ENCODE measurements around the gene RPUSD2.

The RPUSD2 gene

DNA sequence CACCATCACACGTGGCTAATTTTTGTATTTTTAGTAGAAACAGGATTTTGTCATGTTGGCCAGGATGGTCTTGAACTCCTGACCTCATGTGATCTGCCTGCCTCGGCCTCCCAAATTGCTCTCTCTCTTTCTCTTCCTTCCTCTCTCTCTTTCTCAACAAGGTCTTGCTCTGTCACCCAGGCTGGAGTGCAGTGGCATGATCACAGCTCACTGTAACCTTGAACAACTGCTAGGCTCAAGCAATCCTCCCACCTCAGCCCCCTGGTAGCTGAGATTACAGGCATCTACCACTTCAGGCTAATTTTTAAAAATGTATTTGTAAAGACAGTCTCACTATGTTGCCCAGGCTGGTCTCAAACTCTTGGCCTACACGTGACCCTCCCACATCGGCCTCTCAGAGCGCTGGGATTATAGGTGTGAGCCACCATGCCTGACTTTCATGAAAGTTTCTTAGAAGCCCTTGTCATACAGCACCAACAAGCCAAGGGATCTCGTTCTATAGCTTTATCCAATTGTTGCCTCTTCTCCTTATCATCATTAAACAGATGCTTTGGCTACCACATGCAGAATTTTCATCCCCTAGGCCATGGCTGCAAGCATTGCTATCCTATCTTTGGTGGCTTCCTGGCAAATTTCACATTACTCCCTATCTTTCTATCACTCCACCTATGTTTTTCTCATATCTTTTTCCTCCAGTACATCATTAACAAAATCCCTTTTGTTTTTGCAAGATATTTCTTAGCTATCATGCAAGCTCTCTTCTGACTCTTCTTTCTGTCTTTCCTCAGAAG, 10.0 kb upstream of the RPUSD2 start:
- TF ChIP-seq, protein P1, sequence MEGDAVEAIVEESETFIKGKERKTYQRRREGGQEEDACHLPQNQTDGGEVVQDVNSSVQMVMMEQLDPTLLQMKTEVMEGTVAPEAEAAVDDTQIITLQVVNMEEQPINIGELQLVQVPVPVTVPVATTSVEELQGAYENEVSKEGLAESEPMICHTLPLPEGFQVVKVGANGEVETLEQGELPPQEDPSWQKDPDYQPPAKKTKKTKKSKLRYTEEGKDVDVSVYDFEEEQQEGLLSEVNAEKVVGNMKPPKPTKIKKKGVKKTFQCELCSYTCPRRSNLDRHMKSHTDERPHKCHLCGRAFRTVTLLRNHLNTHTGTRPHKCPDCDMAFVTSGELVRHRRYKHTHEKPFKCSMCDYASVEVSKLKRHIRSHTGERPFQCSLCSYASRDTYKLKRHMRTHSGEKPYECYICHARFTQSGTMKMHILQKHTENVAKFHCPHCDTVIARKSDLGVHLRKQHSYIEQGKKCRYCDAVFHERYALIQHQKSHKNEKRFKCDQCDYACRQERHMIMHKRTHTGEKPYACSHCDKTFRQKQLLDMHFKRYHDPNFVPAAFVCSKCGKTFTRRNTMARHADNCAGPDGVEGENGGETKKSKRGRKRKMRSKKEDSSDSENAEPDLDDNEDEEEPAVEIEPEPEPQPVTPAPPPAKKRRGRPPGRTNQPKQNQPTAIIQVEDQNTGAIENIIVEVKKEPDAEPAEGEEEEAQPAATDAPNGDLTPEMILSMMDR (IDR thresholded peaks at IDR 0.05; ENCODE audit: low read depth, low read length): no peak
- TF ChIP-seq EZH2phosphoT487 (IDR thresholded peaks at IDR 0.05; ENCODE audit: low read depth): no peak
- Histone ChIP-seq H4K20me1 (ENCODE audit: insufficient read depth, low read length) (no peaks in the 10 kb centered on the region), H3K27ac (ENCODE audit: low read length) (no peak overlapping the region), H2AFZ (ENCODE audit: low read depth, low read length) (no peak overlapping the region), H3K27me3 (ENCODE audit: low read depth, low read length) (no peaks in the 10 kb centered on the region), H3K9ac (ENCODE audit: low read length) (no peak overlapping the region), H3K4me3 (ENCODE audit: low read length) (no peak overlapping the region), H3K4me2 (ENCODE audit: low read length) (no peak overlapping the region), H3K79me2 (ENCODE audit: low read length) (peaks cover 9% of the 10 kb centered on the region), H3K9me3 (ENCODE audit: insufficient read depth, low read length) (no peaks in the 10 kb centered on the region), H3K4me1 (ENCODE audit: low read length) (peaks cover 12% of the 10 kb centered on the region), H3K36me3 (replicated peaks; ENCODE audit: low read depth, low read length) (peaks cover 17% of the 10 kb centered on the region)

DNA sequence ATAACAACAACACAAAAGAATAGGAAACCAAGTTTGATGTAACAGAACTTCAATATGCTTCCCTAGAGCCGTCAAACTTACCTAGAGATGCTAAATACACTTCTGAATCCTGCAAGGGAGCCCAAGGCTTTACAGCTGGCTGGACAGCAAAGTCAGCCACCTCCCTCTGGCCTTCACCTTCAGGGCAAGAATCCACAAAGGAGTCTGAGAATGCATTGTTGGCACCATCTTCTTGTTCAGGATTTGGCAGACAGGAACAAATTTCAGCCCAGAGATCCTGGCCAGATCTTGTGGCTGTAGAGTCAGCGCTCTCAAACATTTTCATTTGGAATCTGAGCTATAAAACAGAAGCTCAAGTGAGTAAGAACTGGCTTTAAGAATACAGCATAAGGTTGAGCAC, 6.4 kb upstream of the RPUSD2 start:
- TF ChIP-seq, protein P1 (IDR thresholded peaks at IDR 0.05; ENCODE audit: low read depth, low read length): no peak
- no peak for TF ChIP-seq EZH2phosphoT487 (IDR thresholded peaks at IDR 0.05; ENCODE audit: low read depth)
- Histone ChIP-seq H3K27me3 (ENCODE audit: low read depth, low read length) (no peaks in the 10 kb centered on the region), H3K27ac (ENCODE audit: low read length) (no peak overlapping the region), H3K4me3 (ENCODE audit: low read length) (no peak overlapping the region), H3K79me2 (ENCODE audit: low read length) (peaks cover 13% of the 10 kb centered on the region), H3K4me2 (ENCODE audit: low read length) (no peak overlapping the region), H3K9me3 (ENCODE audit: insufficient read depth, low read length) (no peaks in the 10 kb centered on the region), H4K20me1 (ENCODE audit: insufficient read depth, low read length) (no peaks in the 10 kb centered on the region), H3K9ac (ENCODE audit: low read length) (no peak overlapping the region), H2AFZ (ENCODE audit: low read depth, low read length) (no peak overlapping the region), H3K4me1 (ENCODE audit: low read length) (peaks cover 19% of the 10 kb centered on the region), H3K36me3 (replicated peaks; ENCODE audit: low read depth, low read length) (peaks cover 4% of the 10 kb centered on the region)

GRCh38 chr15:40563426-40563825, 5.7 kb upstream of the RPUSD2 start:
- Histone ChIP-seq H3K36me3 (replicated peaks; ENCODE audit: low read depth, low read length) (peaks cover 4% of the 10 kb centered on the region), H4K20me1 (ENCODE audit: insufficient read depth, low read length) (no peaks in the 10 kb centered on the region), H3K9ac (ENCODE audit: low read length) (no peak overlapping the region), H3K4me1 (ENCODE audit: low read length) (peaks cover 23% of the 10 kb centered on the region), H3K27me3 (ENCODE audit: low read depth, low read length) (no peaks in the 10 kb centered on the region), H3K4me3 (ENCODE audit: low read length) (no peak overlapping the region), H3K79me2 (ENCODE audit: low read length) (peaks cover 13% of the 10 kb centered on the region), H2AFZ (ENCODE audit: low read depth, low read length) (no peak overlapping the region), H3K27ac (ENCODE audit: low read length) (no peak overlapping the region), H3K4me2 (ENCODE audit: low read length) (no peak overlapping the region), H3K9me3 (ENCODE audit: insufficient read depth, low read length) (no peaks in the 10 kb centered on the region)
- TF ChIP-seq, protein P1 (IDR thresholded peaks at IDR 0.05; ENCODE audit: low read depth, low read length): no peak
- TF ChIP-seq EZH2phosphoT487 (IDR thresholded peaks at IDR 0.05; ENCODE audit: low read depth): no peak

GRCh38 chr15:40564591-40565332, 4.3 kb upstream of the RPUSD2 start, which contains the start of gene CCDC32:
TSS of gene CCDC32 (minus strand) at chr15:40565042. CDS start at chr15:40563015, 2,027 bp downstream.
- peaks cover 4% of the 10 kb centered on the region for H3K36me3 ChIP-seq (replicated peaks; ENCODE audit: low read depth, low read length)
- peak within 1 kb of the TSS; percentile 93 for H2AFZ ChIP-seq (ENCODE audit: low read depth, low read length)
- TF ChIP-seq EZH2phosphoT487 (IDR thresholded peaks at IDR 0.05; ENCODE audit: low read depth): no peak
- TF ChIP-seq, protein P1 (IDR thresholded peaks at IDR 0.05; ENCODE audit: low read depth, low read length): no peak
- peak within 1 kb of the TSS; percentile 54 for H3K27ac ChIP-seq (ENCODE audit: low read length)
- no peaks in the 10 kb centered on the region for H3K9me3 ChIP-seq (ENCODE audit: insufficient read depth, low read length)
- H3K79me2 ChIP-seq (ENCODE audit: low read length): peaks cover 20% of the 10 kb centered on the region
- H3K4me1 ChIP-seq (ENCODE audit: low read length): peaks cover 26% of the 10 kb centered on the region
- no peaks in the 10 kb centered on the region for H3K27me3 ChIP-seq (ENCODE audit: low read depth, low read length)
- H3K9ac ChIP-seq (ENCODE audit: low read length): peak within 1 kb of the TSS; percentile 88
- H3K4me2 ChIP-seq (ENCODE audit: low read length): peak within 1 kb of the TSS; percentile 93
- H3K4me3 ChIP-seq (ENCODE audit: low read length): peak within 1 kb of the TSS; percentile 92
- H4K20me1 ChIP-seq (ENCODE audit: insufficient read depth, low read length): no peaks in the 10 kb centered on the region
